GM21423 (cell line): ENCODE data around the gene CTBP2.

Experiments
- ATAC-seq: cut with Tn5 transposase; IDR thresholded peaks from one replicate; pipeline ENCODE4 v1.9.1; 2021; ENCODE audit warnings: mild to moderate bottlenecking, moderate library complexity; ENCODE audit not compliant: unreplicated experiment

CTBP2 gene

DNA sequence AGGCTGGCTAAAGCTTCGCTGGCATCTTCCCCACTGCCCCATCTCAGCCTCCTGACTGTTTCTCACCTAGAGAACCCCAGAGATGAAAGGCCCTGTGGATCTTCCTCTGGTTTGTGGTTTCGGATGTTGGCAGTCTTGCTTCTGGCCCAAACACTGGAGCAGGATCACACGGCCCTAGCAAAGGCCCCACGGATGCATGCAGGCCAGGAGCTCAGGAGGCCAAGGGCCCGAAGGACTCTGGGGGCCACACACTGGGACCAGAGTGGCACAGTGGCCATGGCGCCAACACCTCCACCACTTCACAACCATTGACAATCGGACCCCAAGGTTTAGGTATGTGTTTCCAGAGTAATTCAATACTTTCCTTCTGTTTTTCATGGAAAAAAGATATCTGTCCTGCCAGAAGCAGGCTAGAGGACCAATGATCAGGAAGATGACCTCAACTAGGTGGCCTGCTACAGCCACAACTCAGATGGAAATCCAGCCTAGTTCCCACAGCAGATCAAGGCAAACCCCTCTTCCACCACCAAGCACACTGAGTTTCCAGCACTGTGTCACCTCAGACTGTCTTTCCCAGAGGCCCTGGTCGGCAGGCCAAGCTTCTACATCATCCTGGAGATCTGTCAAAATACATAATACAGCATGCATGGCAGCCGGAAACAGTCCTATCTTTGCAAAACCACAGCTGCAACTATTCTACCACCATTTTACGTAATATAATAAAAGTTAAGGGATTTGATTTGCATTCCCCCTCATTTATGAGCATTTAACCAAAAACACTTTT is 53.0 kb downstream of the CTBP2 start:
- no peak for ATAC-seq

DNA sequence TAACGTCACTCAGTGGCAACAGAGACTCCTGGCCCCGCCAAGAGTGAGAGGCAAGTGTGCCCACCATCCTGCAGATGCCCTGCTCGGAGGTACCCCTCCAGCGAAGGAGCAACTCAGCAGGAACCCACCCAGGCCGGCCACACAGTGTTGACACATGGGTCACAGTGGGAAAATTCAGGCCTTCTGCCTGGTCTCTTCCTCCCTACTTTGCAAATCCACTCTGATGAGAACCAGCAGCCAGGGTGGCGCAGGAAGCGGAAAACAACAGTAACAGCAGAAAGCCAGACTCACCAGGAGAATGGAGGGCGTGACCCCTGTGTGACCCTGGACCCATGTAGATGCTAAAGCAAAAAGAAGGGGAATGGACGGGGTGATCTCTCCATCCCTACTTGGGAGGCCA is 53.8 kb downstream of the CTBP2 start:
- ATAC-seq: no peak

DNA sequence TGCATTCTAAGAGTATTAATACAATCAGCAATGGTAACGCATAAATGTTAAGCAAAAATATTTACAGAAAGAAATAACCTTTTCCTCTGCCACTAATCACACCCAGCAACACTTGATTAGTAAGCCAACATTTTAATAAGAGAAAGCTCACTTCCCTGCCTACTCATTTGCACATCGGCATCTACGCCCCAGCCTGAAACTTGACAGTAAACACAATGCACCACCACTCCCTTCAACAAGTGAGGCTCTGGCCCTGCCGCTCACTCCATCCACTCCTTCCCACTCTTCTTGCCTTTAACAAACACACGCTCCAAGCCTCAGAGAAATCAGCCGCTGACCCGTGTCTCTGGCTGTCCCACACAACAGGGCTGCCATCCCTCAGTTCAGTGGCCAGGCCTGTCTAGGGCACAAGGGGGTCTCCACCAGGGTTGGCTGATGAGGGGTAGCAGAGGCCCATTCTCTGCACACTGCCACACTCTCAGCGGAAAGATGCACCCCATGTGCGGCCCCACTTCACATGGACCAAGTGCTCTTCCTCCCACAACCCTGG is 54.6 kb downstream of the CTBP2 start:
- ATAC-seq: no peak

DNA sequence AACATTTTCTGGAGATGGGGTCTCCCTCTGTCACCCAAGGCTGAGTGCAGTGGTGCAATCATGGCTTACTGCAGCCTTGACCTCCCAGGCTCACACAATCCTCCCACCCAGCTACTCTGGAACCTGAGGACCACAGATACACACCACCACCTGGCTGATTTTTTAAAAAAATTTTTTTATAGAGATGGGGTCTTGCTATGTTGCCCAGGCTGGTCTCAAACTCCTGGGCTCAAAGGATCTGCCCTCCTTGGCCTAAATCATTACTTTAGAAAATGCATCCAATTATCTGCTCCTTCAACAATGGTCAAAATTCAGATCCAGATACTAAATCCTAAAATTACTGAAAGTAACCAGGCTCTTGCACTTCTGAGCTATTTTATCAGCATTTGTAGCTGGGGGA is 55.2 kb downstream of the CTBP2 start:
- ATAC-seq: no peak

DNA sequence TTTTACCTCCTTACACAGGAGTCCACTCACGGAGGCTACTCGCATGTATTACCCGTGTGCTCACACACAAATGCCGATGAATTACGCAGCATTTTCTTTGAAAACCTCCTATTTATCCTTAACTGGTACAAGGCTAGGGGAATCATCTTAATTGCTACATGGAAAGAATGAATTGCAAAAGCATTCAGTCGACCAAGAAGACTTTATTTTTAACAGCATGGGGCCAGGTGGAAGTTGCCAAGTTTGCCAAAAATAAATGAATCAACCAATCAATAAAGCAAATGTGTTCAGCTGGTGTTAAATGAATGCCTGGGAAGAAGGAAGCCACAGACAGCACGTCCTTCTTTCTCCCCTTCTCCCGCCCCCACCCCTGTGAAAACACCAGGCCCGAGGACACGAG is 55.8 kb downstream of the CTBP2 start:
- ATAC-seq: no peak

DNA sequence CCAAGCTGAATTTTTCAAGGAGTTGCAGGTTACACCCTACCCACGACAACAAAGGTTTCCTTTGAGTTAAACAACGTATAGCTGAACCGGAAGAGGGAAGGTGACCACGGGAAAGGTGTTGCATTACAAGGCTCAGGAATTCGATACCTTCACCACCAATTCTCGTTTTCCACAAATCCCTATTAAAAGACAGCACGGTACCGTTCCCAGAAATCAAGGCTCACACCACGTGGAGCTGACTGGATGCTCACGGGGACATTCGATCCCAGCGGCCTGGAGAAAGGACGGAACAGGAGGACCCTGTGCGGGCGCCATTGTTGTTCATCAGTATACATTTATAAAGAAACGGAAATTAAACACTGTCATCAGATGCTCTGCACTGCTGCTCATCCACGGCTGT is 56.4 kb downstream of the CTBP2 start:
- no peak for ATAC-seq

DNA sequence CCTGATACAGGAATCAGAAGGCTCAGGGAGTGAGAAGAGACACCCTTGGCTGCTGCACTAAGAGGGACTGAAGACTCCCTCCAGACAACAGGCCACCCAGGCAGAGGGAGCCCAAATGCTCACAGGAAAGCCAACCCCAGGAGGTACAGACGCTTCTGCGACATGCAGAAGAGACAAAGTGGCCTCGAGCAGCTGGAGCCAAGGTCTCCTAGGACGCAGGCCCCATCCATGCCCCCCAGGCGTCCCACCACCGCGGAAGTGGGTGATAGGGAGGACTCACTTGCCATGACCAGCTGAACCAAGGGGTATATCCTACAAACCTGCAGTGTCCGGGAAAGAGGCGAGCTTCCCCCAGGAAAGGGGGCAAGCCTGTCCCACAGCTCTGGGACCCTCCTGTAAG is 56.9 kb downstream of the CTBP2 start:
- no peak for ATAC-seq

DNA sequence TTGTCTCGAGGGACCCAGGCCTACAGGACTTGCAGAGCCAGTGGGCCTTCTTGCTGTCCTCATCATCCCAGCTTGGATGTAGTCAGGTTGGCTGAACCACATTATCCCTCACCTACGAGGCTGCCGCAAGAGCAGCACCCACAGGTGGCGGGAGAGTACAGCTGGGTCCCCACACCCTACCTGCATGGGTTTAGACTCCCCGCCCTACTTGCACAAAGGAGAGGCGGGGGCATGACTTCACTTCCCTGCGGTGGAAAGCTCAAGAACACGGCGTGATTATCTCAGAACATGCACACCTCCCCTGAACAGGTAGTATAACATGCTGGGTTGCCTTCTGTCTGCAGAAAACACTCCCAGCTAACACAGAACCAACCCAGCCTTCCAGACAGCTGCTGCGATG is 57.5 kb downstream of the CTBP2 start:
- ATAC-seq: no peak

DNA sequence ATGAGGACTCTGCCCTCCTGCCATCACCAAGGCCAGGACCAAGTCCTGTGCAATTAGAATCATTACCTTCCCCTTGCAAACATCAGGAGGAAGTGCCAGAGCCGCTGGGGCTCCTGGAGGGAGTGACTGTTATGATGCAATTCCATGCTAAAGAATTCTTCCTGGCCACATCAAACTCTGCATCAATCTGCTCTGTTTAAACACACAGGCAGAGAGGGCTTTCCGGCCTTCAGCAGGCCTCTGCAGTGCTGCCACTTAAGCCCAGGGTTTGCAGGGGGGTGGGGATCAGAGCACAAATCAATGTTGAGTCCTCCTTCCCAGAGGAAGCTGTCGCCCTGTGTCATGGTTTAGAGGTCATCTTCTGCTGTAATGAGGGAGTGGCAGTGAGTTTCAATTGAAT is 58.1 kb downstream of the CTBP2 start:
- no peak for ATAC-seq

DNA sequence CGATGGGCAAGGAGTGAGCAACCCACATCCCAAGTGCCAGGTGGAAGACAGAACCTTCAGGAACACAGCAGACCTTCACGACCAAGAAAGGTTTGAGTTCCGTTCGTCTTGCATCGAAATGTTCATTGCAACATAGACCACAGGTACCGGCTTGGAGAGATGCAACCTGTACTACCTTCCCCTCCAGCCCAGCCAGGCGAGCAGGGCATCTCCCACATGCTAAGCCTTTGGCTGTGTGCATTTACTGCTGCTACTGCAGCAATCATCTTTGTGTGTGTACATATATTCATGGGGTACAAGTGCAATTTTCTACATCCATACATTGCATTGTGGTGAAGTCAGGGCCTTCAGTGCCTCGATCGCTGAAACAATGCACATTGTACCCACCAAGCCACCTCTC is 58.8 kb downstream of the CTBP2 start:
- no peak for ATAC-seq

DNA sequence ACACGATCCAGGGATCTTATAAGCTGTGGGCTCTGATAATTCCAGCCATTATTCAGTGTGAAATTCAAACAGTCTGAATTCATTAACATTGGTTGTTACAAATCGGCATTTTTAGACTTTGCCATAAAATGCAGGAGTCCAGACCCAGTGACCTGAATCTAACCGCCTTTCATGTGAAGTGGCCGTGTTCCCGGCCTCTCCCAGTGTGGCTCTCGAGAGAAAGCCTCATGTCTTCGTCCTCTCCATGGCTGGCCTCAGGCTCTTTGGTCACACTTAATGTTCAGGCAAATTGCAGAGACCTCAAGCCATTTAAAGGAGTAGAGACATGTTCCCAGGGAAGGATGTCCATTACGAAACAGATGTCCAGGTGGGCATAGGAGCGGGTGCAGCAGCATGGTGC is 59.3 kb downstream of the CTBP2 start:
- no peak for ATAC-seq

DNA sequence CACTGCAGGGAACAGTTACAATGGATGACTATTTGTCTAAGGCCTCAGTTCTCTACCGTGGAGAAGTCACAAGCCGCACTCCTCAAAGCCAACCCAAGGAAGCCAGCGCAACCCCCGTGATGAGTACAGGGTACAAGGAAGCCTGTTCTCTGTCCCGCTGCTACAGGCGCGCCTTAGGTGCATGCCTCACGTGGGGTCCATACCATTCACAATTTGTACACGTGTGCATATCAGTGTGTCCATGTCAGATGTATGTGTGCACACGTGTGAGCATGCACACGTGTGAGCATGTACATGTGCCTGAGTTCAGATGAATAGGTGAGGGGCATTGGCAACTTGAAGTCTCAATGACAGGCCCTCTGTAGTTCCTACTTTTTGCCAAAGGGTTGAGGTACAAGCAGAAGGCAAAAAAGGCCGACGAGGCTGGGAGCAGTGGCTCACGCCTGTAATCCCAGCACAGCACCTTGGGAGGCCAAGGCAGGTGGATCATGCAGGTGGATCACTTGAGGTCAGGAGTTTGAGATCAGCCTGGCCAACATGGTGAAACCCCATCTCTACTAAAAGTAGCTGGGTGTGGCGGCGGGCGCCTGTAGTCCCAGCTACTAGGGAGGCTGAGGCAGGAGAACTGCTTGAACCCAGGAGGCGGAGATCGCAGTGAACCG is 62.8 kb downstream of the CTBP2 start:
- ATAC-seq: no peak

DNA sequence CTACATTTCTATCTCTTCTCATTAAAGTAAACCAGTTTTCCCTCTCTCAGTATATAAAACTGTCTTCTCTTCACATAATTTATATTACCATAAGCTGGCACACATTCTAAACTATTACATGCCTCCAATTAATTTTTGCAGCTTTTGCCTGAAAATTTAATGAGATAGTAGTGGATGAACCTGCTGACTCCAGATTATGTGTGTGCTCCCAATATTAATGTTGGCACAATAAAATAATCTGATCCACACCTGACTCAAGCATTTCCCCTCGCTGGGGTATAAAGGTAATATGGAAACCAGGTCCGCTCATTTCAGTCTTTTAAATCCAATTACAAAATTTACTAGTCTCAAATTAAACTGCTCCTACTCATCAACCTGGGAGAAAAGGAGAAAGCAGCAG is 63.4 kb downstream of the CTBP2 start:
- ATAC-seq: no peak

DNA sequence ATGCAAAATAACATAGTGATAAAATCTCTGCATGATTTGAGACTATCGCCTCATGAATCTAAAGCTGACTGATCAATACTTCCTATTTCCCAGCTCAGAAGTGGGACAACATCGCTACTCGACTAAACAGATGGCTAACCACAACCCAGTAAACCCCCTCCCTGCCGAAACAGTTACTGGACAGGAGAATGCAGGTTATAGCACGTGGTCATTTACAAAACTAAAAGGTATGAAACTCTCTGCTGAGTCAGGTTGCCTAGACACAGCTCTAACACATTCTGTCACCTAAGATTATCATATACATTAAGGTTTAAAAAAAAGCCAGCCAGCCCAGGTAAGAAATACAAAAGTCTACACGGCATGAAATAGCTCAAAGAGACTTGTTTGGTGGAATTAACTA is 64.0 kb downstream of the CTBP2 start:
- no peak for ATAC-seq

DNA sequence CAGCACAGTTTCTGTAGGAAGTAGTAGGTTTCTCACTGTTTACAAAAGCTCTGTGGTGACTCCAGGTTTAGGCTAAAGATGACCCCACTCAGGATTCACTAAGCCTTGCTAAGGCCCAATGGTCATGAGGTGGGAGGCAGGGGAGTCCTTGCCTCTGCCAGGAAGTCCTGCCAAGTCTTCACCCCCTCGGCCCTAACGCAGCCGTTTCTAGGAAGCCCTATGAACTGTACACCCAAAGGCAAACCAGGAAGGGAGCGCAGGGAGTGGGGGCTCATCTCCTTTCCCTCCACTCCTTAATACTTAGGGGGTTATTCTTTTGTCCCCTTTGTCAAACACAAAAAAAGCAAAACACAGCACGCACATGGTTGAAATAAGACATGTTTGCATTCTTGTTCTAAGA is 64.6 kb downstream of the CTBP2 start:
- ATAC-seq: no peak

DNA sequence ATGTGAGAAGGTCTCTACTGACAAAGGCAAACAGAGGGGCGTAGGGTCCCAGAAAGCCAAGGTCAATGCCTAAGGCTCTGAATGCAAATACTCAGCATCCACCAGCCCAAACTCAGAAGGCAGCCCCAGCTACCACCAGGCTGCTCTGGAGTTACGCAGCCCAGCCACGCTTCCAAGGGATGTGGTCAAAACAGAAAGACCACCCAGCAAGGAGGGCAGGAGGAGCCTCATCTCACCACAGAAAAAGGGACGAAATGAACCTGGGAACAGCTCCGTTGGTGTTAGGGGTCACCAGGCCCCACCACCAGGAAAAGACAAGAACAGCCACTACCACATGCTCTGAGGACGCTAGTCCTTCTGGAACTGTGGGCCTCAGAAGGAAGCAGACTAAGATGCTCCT is 65.1 kb downstream of the CTBP2 start:
- no peak for ATAC-seq

DNA sequence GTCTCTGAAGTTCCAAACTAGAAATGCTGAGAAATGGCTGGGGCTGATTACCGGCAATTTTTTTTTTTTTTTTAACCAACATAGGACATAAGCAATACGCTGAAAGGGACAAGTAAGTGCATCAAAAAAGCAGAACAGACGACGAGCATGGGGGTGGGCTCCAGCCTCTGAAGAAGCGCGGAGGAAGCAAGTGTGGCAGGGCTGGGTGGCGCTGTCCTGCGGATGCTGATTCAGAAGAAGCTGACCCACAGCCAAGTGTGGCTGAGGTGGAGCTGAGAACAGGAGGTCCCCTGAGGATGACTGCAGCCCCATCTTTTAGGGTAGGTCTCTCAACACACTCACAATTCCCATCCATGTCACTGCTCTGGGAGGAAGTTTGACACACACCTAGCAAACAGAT is 65.6 kb downstream of the CTBP2 start:
- ATAC-seq: no peak

DNA sequence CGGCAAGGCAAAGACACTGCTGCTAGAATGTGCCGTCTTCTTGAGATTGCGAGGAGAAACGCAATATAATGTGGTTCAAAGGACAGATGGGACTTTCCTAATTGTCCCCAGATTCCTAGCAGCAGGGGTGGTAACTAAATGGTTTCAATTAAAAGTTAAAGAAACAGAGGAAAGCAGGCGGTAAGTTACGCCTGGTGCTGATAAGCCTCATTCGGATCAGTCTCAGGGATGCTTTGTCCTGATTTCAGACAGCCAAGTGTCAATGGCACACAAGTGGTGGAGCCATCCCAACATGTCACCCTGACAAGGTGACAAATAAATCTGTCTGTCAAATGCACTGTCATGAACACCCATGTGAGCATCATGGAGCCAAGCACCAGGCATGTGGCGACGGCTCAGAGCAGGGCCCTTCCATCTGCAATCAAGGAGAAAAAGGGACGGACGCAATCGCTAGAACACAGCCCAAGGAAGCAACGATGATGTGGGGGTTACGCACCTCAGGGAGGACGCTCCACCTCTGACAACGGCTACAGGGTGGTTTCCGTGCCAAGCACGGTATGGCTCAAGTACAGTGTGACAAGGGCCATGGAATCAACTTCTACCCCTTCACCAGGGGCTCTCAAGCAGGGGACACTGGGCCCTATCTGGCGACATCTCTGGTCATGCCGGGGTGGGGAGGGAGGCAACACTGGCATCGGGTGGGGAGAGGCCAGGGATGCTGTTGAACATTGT is 66.2 kb downstream of the CTBP2 start:
- no peak for ATAC-seq

DNA sequence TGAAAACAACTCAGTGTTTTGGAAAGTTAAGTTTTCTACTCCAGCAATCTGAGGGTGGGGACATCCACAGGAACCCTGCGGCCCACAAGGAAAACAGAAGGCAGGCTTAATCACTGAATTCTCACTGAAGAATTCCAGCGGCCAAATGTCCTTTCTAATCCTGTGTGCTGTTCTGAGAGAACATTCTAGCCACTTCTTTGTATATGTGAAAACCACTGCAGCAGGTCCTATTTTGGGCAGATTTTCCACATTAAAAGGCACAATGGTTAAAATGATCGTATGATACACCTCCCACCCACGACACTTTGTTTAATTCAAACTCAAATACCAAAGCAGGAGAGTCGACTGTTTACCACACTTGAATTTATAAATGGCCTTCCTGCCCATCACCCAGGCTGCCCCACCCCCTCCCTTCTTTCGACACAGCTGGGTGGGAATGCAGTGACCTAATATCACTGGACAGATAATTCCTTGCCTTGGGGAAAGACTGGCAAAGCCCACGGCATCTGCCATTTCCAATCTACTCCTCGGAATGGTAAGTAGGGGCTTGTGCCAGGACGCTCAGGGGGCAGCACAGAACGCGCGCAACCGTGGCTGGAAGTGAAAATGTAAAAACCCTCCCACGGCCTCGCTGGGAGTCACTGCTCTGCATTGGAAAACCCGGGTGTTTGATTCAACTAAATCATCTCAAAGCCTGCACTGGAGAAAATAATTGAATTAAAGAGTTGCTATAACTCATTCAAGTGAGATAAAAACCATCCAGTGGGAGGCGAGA is 67.0 kb downstream of the CTBP2 start:
- no peak for ATAC-seq

DNA sequence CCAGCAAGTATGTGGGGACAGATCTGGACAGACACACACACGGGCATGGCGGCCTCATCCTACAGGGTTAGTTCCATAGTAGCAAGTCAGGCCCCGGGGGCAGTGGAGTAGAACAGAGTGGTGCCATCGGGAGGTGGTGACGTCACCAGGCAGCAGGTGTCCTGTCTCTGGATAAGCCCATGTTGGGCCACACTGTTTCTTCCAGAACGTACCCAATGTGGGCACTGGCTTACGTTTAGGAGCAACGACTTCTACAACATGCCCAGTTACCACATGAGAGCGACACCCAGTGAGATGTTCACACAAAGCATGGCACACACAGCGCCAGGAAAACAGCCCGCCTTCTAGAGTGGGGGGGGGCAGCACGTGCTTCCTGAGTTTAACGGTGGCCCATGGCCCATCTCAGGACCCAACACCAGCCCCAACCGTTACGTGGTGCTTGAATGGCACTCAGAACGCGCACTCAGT is 67.8 kb downstream of the CTBP2 start:
- no peak for ATAC-seq

DNA sequence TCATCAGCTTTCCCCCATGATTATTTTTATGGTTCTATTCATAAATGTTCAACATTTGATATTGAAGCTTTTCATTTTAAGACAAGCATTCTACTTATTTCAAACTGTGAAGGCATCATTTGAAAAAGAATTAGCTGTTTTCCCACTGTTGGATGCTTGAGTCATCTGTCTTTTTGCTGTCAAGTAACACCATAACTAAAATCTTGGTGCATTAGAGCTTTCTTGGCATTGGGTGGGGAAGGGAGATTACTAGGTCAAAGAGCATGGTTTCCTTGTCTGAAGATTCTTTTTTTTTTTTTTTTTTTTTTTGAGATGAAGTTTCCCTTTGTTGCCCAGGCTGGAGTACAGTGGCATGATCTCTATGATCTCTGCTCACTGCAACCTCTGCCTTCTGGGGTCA is 68.5 kb downstream of the CTBP2 start:
- ATAC-seq: no peak
